Superior temporal gyrus (tissue), 1 donor: ENCODE measurements around the gene MAP3K5.
A peak's percentile ranks its signal among the peaks of the same experiment; 100 is the strongest.
"Not testable (repeated sequence)": the region's sequence is repeated elsewhere in the genome, so short reads cannot be mapped to it uniquely, and the experiment has no call there.

Experiments used
- DNase-seq: peaks from one replicate; pipeline ENCODE4 v3.0.0-alpha.2; 2016; ENCODE audit errors: extremely low spot score

Gene MAP3K5

DNA sequence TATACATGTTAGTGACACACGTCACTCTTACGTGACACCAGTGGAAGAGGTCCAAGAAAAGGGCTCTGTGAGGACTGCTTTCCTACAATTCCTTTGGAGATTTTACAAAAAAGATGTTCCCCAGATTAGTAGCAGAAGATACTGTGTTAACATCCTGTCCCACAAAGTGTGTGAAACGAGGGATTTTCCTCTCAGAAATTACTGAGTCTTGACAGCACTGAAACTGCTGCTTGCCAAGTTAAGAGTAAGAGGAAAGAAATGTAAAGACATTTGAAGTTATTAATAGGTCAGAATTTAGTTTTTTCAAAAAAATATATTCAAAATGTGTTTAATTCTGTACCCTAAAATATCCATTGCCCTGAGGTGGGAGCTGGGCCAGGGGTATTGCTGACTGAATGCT is 183.3 kb downstream of the MAP3K5 start:
- no peak for DNase-seq

DNA sequence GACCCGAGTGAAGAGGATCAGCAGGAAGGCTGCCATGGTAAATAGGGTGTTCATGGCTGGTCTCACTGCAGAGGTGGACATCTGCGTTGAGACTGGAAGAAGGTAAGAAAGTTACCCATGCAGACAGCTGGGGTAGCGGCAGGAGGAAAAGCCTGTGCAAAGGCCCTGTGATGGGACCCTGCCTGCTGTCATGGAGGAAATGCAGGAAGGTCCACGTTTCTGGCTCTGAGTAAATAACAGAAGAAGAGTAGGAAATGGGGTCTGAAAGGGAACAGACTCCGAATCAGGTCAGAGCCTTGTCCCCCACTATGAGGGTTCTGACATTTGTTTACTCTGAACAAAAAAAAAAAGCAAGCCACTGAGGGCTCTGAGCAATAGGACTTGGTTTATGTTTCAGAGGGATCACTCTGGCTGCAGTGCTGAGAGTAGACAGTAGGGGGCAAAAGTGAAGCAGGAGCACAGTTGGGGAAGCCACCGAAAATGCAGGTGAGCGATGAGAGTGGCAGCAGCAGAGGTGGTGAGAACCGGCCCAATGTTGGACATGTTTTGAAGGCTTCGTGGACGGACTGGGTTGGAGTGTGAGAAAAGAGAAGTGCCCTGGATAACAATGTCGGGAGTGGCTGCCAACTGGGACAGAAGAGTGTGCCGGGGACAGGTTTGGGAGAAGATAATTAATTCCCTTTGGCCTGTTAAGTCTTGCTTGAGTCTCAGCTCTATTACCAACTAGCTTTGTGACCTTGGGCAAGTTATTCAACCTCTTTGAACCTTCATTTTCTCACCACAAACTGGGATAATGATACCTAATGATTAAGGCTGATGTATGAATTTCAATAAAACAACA is 184.1 kb downstream of the MAP3K5 start:
- DNase-seq = peak; percentile 65

DNA sequence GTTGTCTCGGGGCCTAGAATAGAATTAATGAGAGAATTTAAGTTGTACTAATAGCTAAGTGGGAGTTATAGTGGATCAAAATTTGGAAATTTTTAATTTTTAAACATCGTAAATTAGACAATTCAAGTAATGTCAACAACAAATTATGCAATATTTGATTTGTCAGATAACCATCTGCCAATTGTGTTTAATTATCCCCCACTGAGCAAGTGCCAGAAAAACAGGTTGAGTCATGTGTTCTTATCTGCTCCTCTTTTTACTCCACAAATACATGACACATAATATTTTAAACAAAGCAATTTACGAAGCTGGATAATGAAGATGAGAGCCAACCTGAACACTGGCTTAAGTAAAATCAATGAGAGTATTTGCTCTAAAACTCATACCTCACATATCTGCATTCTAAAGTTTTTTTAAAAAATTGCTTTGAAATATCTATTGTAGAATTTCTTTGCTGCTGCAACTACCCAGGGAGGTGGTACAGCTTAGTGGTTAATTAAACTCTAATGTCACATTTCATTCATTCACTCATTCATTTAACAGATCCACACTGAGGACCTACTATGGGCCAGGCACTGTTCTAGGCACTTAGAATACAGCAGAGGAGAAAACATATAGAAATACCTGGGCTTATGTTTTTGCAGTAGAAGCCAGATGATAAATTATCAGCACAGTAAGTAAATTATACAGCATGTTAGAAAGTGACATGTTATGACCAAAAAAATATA is 184.9 kb downstream of the MAP3K5 start:
- DNase-seq = no peak

DNA sequence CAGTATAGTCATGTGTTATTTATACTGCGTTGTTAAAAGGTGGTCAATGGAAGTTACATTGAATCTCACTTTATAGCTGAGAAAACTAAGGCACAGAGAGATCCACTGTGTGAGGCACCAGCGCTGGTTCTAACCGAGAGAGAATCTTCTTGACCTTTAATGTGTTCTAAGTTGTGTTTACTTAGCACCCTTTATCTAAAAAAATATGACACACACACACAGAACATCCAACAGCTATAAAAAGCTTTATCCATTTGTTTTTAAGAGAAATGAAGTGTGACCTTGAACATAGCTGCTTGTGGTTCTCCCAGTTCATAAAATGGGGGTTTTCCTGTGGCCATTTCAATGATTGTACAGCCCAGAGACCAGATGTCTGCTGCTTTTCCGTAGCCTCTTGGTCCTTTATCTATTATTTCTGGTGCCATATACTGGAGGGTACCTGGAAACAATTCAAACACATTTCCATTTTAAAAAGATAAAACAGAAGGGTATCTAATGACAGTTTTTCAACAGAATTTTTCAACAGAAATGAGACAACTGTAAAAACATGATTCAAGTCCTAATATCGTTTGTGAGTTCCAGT is 187.3 kb downstream of the MAP3K5 start:
- no peak for DNase-seq

DNA sequence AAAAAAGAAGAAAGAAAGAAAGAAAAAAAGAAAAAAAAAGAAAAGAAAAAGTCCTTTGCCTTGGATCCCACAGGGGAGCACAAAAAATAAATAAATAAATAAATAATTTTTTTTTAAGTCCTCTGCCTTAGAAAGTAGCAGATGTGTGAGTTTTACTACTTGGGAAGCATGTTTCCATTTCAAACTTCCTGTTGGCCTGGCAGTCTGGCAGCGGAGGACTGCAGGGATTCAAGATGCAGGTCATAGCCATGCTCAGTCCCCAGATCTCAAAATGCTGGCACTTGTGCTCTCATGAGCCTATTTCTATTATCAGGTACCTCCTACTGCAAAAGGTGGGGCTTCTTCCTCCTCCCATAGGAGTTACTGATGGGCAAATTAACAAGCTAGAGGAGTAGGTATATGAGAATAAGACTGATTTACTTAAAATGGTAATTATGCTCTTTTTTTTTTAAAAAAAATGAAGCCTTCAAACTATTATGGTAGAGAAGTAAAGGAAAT is 187.9 kb downstream of the MAP3K5 start:
- DNase-seq = no peak

DNA sequence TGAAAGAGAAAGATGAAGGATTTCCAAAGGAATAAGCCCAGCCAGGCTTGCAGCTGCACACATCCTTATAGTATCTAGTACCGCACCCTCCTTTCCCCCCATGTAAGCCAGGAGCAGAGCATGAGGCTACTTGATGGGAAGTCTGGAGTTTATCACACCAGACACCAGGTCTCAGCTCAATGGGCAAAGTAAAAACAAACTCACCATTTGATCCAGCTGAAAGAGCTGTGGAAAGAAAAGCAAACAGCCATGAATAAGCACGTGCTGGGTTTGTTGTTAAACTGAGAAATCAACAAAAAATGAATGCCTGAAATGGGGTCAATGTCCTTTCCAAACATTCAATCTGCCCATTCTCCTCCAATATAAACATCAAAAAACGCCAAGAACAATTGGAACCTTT is 191.5 kb downstream of the MAP3K5 start:
- no peak for DNase-seq

DNA sequence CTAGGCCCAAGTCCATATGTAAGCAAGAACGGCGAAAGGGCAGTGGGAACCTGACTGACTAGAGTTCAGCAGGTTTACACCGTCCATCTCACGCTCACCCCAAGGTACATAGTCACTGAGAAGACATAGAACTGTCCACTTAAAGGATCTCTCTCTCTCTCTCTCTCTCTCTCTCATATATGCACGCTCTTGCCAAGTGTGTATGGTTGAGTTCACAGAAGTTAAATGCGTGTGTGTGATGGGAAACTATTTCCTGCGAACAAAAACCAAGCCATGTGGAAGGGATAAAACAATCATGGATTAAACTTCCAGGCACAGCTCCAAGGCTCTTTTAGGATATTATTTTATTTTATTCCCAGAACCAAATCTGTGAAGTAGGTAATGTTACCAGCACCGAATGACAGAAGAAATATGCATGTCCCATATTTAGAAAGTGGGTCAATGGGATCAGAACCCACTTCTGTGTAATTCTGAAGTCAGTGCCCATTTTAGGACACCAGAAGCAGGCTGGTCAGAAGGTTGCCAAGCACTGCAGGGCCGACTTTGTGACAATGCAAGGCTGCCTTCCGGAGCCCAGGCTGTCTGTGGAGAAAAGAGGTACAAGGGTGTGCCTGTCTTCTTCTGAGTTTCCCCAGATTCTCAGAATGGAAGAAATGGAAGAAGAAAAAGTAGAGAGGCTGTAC is 192.8 kb downstream of the MAP3K5 start:
- no peak for DNase-seq

DNA sequence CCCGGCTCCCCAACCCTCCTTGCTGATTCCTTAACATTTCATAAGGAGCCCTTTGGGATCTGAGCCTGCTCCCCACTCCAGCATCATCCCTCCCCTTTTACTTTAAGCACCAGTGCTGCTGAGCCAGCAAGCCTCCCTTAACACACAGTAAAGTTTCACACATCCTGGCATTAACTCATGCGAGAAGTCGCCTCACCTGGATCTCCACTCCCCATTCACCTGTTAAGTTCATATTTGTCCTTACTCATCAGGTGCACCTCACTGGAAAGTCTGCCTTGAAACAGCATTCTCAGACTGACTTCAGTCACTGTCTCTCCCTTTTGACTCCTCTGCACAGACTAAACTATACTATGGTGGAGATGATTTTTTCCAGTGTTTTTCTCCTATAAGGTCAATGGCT is 194.2 kb downstream of the MAP3K5 start:
- no peak for DNase-seq

DNA sequence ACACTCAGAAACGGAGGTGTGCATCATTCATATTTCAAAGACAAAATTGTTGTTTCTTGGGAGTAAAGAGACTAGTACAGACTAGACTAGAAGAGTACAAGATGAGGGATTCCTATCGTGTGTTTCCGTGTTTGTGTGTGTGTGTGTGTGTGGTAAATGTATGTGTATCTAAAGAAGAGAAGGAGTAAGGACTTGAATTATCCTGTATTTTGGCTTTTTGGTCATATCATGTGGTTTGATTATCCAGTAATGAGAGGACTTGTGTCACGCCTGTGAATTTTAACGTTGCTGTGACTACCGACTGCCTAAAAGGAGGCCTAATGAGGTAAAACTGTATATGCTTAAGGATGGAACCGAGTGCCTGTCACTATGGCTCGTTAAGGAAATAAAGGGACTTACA is 197.6 kb downstream of the MAP3K5 start:
- DNase-seq = no peak

DNA sequence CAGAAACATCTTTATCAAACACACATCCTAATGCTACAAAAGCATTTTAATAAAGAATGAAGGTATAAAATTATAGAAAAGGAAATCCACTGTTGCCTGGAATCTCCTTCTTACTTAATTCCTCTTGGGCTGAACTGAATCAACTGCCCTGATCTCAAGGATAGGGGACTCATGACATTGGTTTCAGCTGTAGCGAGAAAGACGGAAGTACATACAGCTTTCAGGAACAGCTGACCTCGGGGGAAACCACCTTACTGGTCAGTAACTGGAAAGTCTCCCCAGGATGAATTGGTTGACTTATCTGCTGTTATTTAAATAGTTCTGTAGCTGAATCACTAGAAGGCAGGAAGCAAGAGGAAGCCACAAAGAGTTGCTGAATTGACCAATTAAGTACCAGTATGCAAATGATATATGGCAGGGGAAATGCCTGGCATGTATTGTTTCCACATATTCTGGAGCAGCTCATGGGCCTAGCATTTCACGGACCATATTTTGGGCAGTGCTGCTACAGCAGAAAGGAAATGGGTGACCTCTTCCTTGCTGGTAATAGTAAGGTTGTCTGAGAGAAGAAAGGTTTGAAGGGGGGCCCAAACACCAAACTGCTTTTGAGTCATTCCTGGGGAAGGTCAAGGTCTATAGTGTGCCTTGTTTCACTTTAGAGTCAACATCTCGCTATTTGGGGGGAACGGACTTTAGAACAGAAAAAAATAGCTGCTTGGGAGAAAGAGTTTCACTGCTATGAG is 198.4 kb downstream of the MAP3K5 start:
- DNase-seq = no peak

DNA sequence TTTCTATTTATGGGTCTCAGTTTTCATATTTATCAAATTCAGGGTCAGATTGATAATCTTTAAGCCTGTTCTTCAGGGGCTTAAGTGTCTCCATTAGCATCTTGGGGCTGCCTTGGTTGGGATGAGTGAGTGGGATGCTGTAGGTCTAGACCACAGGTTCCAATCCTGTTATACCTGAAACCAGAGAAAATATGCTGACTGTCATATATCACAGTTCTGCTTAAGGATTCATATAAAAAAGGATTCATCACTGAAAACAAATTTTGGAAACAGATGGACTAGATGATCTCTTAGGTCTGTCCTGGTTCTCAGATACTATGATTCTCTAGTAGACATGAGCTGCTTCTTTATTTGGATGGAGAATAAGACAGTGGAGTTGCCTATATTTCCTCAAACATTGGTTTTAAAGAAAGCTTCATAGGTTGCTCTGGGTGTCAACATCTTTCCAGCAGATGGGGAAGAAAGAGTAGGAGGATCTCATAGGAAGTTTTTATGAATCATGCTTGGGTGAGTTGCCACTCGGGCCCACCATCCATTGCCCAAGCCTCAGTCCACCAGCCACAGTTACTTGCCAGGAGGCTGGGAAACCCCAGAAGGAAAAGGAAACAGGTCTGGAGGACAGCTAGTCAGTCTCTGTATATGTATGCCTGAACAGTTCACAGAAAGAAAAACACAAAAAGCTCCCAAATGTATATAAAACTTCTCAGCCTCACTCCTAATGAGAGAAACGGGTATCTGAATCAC is 199.2 kb downstream of the MAP3K5 start:
- no peak for DNase-seq

DNA sequence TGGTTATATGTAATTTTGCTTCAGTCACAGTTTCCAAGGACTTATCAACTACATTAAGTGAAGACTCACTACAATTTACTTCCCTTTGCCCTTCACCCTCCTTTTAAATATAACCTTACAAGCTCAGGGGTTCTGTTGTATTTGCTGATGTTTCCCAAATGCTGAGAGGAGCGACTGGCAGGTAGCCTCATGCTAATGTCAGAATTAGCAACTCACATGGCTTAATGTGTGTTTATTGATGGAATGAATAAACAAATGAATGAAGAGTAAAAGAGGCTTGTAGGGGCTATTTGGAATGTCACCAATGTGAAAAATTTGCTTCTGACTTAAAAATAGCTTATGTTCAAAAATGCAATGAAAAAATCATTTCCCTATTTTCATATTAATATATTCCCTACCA is 200.7 kb downstream of the MAP3K5 start:
- DNase-seq = no peak

DNA sequence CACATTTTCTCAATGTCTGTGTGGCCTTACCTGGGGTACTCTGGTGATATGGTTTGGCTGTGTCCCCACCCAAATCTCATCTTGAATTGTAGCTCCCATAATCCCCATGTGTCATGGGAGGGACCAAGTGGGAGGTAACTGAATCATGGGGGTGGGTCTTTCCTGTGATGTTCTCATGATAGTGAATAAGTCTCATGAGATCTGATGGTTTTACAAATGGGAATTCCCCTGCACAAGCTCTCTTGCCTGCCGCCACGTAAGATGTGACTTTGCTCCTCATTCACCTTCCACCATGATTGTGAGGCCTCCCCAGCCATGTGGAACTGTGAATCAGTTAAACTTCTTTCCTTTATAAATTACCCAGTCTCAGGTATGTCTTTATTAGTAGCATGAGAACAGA is 201.4 kb downstream of the MAP3K5 start:
- DNase-seq = not testable (repeated sequence)

DNA sequence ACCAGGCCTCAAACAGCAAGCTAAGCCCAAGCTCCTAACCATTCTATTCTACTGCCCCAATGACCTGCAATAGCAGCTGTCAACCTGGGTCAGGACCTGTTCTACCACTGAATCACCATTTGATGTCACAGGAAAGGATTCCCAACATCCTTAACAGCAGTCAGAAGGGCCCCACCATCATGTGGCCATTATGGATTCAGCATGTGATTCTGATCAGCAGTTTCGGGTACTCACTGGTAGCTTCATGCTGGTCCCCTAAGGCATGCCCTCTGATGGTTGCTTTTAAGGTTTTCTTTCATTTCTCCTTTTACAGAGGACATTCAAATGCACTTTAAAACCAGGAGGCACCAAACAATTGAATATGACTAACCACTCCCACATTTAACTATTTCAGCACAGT is 204.8 kb downstream of the MAP3K5 start:
- DNase-seq = no peak

DNA sequence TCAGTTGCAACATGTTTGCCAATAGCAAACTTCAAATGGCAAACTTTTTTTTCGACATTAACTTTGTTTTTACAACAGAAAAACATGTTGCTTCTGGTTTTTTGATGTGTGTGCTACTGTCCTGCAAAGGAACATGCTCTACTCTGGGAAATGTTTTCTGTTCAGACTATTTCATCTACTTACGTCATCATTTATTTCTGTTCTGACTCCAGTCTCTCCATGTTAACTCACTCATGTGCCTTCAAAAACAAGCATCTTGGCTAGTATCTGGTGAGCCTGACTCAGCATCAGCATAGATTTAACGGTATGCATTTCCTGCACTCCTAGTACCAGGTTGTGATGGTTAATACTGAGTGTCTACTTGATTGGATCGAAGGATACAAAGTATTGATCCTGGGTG is 206.0 kb downstream of the MAP3K5 start:
- DNase-seq = no peak

DNA sequence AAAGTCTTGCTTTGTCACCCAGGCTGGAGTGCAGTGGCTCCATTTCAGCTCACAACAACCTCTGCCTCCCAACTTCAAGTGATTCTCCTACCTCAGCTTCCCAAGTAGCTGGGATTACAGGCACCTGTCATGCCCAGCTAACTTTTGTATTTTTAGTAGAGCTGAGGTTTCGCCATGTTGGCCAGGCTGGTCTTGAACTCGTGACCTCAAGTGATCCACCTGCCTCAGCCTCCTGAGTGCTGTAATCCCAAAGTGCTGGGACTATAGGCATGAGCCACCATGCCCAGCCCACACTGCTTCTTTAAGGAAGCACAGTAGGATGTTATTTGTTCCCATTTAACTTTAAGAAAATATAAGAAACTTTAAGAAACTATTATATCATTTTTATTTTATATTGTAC is 206.8 kb downstream of the MAP3K5 start:
- DNase-seq = not testable (repeated sequence)

DNA sequence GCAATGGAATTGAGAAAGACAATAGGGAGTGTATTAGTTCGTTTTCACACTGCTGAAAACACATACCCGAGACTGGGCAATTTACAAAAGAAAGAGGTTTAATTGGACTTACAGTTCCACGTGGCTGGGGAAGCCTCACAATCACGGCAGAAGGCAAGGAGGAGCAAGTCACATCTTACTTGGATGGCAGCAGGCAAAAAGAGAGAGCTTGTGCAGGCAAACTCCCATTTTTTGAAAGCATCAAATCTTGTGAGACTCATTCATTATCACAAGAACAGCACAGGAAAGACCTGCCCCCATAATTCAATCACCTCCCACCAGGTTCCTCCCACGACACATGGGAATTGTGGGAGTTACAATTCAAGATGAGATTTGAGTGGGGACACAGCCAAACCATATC is 208.0 kb downstream of the MAP3K5 start:
- DNase-seq = not testable (repeated sequence)

DNA sequence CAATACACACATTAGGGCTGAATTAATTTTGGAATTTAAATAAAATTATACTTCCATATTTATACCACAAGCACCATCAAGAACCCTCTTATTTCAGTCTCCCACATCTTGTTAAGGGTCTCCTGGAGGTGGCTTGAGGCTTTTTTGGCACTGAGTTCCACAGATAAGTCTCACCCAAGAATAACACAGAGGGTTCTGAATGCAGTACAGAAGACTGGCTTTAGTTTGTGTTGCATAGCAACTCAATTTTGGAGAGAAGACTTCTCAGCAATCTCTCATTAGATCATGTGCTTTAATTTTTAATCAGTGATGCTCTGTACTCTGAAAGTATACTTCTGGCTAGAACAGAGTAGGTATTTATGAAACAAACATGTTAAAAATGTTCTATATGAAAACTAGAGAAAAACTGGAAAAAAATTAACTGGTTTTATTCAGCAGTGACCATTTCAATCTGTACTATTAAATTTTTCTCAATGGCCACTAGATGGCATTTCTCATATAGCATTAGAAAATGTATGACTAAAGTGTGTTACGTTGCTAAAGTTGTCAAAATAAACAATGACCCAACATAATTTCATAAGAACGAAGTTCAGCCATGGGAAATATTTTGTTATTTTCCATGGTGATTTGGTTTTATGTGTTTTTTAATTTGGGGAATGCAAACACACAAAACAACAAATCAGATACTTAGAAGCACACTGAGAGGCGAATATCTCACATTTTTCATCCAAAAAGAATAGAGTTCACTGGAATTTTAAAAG is 209.4 kb downstream of the MAP3K5 start:
- peak; percentile 63 for DNase-seq

DNA sequence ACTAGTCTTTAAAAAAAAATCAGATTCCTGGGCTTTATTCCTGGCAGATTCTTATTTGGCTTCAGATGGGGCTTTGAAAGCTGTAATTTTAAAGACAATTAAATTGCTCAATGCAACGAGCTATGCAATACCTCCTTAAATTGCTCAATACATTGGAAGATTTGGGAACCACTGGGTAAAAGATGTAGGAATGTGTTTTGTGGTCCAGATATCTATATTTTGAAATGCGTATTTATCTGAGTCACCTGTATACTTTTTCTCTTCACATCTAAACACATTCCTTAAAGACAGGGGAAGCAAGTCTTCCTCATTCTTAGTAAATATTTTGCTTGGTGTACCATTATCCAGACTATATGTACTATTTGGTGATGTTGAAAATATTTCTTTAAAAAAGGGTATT is 212.5 kb downstream of the MAP3K5 start:
- no peak for DNase-seq

DNA sequence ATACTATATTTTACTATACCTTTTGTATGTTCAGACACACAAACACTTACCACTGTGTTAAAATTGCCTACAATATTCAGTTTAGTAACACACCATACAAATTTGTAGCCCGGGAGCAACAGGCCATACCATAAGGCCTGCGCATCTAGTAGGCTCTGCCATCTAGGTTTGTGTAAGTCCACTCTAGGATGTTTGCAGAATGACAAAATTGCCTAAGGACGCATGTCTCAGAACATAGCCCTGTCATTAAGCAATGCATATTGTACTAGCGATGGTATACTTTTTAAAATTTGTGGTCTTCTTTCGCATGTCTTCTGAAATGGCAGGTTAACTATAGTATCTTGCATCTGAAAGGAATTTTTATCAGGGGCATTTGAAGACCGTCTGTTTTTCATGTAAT is 215.5 kb downstream of the MAP3K5 start:
- DNase-seq = no peak
